ENCODE data around the gene ZFP90. TPM values are rescaled to one million over a fixed set of nuclear protein-coding genes. Genes with fewer than 3 reads are reported as not detected.

ZFP90 gene
- total and polyA plus RNA-seq, 9 of the 15 experiments (the other 6 are each of a cell fraction or from before 2014, with no cell fraction given), result 0.66 to 2.9 (median 2.3) TPM

DNA sequence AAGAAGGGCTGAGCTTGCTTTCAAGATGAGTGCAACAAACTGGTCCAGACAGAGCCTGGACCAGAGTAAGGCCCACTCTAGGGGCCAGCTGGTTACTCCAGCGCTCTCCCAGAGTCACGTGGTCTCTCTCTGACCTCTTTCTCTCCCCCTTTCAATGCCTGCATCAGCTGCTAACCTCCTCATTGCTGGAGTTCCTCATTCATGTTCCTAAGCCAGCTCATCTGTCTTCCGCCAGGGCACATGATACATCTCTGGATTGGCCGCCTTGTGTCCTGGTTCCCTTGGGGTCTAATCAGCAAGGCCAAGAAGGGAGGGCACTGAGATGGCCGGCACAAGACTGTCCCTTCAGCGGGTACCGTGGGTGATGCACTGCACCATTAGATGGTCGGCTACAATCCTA, 26.9 kb upstream of the ZFP90 start (continued):
- TF ChIP-seq, protein P1, sequence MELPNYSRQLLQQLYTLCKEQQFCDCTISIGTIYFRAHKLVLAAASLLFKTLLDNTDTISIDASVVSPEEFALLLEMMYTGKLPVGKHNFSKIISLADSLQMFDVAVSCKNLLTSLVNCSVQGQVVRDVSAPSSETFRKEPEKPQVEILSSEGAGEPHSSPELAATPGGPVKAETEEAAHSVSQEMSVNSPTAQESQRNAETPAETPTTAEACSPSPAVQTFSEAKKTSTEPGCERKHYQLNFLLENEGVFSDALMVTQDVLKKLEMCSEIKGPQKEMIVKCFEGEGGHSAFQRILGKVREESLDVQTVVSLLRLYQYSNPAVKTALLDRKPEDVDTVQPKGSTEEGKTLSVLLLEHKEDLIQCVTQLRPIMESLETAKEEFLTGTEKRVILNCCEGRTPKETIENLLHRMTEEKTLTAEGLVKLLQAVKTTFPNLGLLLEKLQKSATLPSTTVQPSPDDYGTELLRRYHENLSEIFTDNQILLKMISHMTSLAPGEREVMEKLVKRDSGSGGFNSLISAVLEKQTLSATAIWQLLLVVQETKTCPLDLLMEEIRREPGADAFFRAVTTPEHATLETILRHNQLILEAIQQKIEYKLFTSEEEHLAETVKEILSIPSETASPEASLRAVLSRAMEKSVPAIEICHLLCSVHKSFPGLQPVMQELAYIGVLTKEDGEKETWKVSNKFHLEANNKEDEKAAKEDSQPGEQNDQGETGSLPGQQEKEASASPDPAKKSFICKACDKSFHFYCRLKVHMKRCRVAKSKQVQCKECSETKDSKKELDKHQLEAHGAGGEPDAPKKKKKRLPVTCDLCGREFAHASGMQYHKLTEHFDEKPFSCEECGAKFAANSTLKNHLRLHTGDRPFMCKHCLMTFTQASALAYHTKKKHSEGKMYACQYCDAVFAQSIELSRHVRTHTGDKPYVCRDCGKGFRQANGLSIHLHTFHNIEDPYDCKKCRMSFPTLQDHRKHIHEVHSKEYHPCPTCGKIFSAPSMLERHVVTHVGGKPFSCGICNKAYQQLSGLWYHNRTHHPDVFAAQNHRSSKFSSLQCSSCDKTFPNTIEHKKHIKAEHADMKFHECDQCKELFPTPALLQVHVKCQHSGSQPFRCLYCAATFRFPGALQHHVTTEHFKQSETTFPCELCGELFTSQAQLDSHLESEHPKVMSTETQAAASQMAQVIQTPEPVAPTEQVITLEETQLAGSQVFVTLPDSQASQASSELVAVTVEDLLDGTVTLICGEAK (IDR thresholded peaks at IDR 0.05), result no peak
- TF ChIP-seq, protein P1 (CRISPR knock-in tag; IDR thresholded peaks at IDR 0.05), result no peak
- TF ChIP-seq, protein P2, sequence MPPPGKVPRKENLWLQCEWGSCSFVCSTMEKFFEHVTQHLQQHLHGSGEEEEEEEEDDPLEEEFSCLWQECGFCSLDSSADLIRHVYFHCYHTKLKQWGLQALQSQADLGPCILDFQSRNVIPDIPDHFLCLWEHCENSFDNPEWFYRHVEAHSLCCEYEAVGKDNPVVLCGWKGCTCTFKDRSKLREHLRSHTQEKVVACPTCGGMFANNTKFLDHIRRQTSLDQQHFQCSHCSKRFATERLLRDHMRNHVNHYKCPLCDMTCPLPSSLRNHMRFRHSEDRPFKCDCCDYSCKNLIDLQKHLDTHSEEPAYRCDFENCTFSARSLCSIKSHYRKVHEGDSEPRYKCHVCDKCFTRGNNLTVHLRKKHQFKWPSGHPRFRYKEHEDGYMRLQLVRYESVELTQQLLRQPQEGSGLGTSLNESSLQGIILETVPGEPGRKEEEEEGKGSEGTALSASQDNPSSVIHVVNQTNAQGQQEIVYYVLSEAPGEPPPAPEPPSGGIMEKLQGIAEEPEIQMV (tag; conservative IDR thresholded peaks at IDR 0.05; ENCODE audit: low read depth), result no peak
- no peak for TF ChIP-seq JUN (IDR thresholded peaks at IDR 0.05; ENCODE audit: borderline replicate concordance, low read depth, low read length)
- TF ChIP-seq JUN (CRISPR knock-in tag; IDR thresholded peaks at IDR 0.05; ENCODE audit: borderline replicate concordance), result no peak
- no peak for TF ChIP-seq SMARCA5 (IDR thresholded peaks at IDR 0.05)
- 0 out of 2 replicates have a peak, but pooled peaks have one; percentile 40 for TF ChIP-seq TOE1 (IDR thresholded peaks at IDR 0.05; ENCODE audit: borderline replicate concordance)
- TF ChIP-seq TOE1 (CRISPR knock-in tag; IDR thresholded peaks at IDR 0.05; ENCODE audit: borderline replicate concordance, low read depth), result no peak
- TF ChIP-seq RAD51 (IDR thresholded peaks at IDR 0.05; ENCODE audit: borderline replicate concordance, low read depth), result peak; percentile 66
- TF ChIP-seq, protein P3, sequence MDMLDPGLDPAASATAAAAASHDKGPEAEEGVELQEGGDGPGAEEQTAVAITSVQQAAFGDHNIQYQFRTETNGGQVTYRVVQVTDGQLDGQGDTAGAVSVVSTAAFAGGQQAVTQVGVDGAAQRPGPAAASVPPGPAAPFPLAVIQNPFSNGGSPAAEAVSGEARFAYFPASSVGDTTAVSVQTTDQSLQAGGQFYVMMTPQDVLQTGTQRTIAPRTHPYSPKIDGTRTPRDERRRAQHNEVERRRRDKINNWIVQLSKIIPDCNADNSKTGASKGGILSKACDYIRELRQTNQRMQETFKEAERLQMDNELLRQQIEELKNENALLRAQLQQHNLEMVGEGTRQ (CRISPR knock-in tag; IDR thresholded peaks at IDR 0.05), result peak; percentile 44
- TF ChIP-seq, protein P4, sequence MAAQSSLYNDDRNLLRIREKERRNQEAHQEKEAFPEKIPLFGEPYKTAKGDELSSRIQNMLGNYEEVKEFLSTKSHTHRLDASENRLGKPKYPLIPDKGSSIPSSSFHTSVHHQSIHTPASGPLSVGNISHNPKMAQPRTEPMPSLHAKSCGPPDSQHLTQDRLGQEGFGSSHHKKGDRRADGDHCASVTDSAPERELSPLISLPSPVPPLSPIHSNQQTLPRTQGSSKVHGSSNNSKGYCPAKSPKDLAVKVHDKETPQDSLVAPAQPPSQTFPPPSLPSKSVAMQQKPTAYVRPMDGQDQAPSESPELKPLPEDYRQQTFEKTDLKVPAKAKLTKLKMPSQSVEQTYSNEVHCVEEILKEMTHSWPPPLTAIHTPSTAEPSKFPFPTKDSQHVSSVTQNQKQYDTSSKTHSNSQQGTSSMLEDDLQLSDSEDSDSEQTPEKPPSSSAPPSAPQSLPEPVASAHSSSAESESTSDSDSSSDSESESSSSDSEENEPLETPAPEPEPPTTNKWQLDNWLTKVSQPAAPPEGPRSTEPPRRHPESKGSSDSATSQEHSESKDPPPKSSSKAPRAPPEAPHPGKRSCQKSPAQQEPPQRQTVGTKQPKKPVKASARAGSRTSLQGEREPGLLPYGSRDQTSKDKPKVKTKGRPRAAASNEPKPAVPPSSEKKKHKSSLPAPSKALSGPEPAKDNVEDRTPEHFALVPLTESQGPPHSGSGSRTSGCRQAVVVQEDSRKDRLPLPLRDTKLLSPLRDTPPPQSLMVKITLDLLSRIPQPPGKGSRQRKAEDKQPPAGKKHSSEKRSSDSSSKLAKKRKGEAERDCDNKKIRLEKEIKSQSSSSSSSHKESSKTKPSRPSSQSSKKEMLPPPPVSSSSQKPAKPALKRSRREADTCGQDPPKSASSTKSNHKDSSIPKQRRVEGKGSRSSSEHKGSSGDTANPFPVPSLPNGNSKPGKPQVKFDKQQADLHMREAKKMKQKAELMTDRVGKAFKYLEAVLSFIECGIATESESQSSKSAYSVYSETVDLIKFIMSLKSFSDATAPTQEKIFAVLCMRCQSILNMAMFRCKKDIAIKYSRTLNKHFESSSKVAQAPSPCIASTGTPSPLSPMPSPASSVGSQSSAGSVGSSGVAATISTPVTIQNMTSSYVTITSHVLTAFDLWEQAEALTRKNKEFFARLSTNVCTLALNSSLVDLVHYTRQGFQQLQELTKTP (IDR thresholded peaks at IDR 0.05; ENCODE audit: low read depth in 1 of 2, partially characterized antibody in 2 of 2), result no peak
- no peak for TF ChIP-seq ZNF717 (CRISPR knock-in tag; IDR thresholded peaks at IDR 0.05)
- 0 out of 2 replicates have a peak, but pooled peaks have one; percentile 8 for TF ChIP-seq SPI1 (IDR thresholded peaks at IDR 0.05; ENCODE audit: borderline replicate concordance, low read depth, low read length)

Measured in K562 (cell line).